IMR-90 (cell line): ENCODE measurements around the gene C19orf85. TPM values are rescaled to one million over a fixed set of nuclear protein-coding genes. Genes with fewer than 3 reads are reported as not detected.

Source experiments
- ATAC-seq: fragments of 200-7000 bp; cut with Tn5 transposase; 2 replicates; pipeline ENCODE4 v1.9.1; 2020; ENCODE audit warnings: low read depth, mild to moderate bottlenecking, moderate library complexity
- BruUV-seq: library from RNA; stranded (reverse); fragments of 400-500 nt; replicated peaks from 2 replicates; lab custom pipeline; 2021; lab: Mats Ljungman, UMichigan
- CTCF ChIA-PET: fragments of 300-600 bp; formaldehyde crosslinking; extraction: SDS; loops from one replicate; lab custom pipeline; 2021; ENCODE audit warnings: antibody characterized with exemption; lab: Yijun Ruan, JAX
- POLR2A ChIA-PET: fragments of 300-600 bp; sonication (Branson Sonifier 250); formaldehyde crosslinking; loops from one replicate; lab custom pipeline; 2022; ENCODE audit warnings: antibody characterized with exemption; ENCODE audit not compliant: unreplicated experiment; lab: Charles Lee
- DNase-seq: peaks from one replicate; pipeline ENCODE4 v3.0.0; 2013
- H2AFZ ChIP-seq: replicated peaks from 2 replicates; pipeline ENCODE3; 2013; ENCODE audit warnings: low read length, mild to moderate bottlenecking; ENCODE audit not compliant: poor library complexity
- H2AK5ac ChIP-seq: 2 replicates; pipeline ENCODE4 v1.6.1; 2013; ENCODE audit warnings: low read depth, low read length, inconsistent platforms
- H2AK9ac ChIP-seq: replicated peaks from 2 replicates; pipeline ENCODE3; 2013; ENCODE audit warnings: mild to moderate bottlenecking, low read depth, low read length, moderate library complexity; ENCODE audit not compliant: poor library complexity
- H2BK120ac ChIP-seq: 2 replicates; pipeline ENCODE4 v1.6.1; 2013; ENCODE audit warnings: low read depth, low read length, inconsistent platforms
- H2BK15ac ChIP-seq: 3 replicates; pipeline ENCODE4 v1.6.1; 2013; ENCODE audit warnings: low read depth, low read length, inconsistent platforms
- H2BK20ac ChIP-seq: 2 replicates; pipeline ENCODE4 v1.6.1; 2013; ENCODE audit warnings: low read depth, mild to moderate bottlenecking, inconsistent platforms, low read length, moderate library complexity
- H2BK5ac ChIP-seq: 2 replicates; pipeline ENCODE4 v1.6.1; 2013; ENCODE audit warnings: mild to moderate bottlenecking, low read depth, low read length, inconsistent platforms; ENCODE audit not compliant: poor library complexity, severe bottlenecking
- H3K14ac ChIP-seq: replicated peaks from 2 replicates; pipeline ENCODE4 v1.6.1; 2013; ENCODE audit warnings: low read depth, low read length, inconsistent platforms
- H3K18ac ChIP-seq: 2 replicates; pipeline ENCODE4 v1.6.1; 2013; ENCODE audit warnings: low read depth, low read length, control low read depth
- H3K23ac ChIP-seq: 2 replicates; pipeline ENCODE4 v1.6.1; 2013; ENCODE audit warnings: low read depth, low read length, inconsistent platforms
- H3K27ac ChIP-seq: 2 replicates; pipeline ENCODE4 v1.5.1; 2013; ENCODE audit warnings: mild to moderate bottlenecking, control low read depth, low read length; ENCODE audit not compliant: insufficient read depth
- H3K27me3 ChIP-seq: 2 replicates; pipeline ENCODE4 v1.6.1; 2013; ENCODE audit warnings: low read length; ENCODE audit not compliant: control insufficient read depth, insufficient read depth
- H3K36me3 ChIP-seq: 2 replicates; pipeline ENCODE4 v1.6.1; 2013; ENCODE audit warnings: low read length, mixed read lengths; ENCODE audit not compliant: control insufficient read depth, insufficient read depth
- H3K4ac ChIP-seq: 2 replicates; pipeline ENCODE4 v1.6.1; 2013; ENCODE audit warnings: low read depth, low read length, inconsistent platforms
- H3K4me1 ChIP-seq: 2 replicates; pipeline ENCODE4 v1.6.1; 2013; ENCODE audit warnings: low read length, mixed read lengths; ENCODE audit not compliant: control insufficient read depth, insufficient read depth
- H3K4me2 ChIP-seq: 2 replicates; pipeline ENCODE4 v1.6.1; 2013; ENCODE audit warnings: low read depth, mild to moderate bottlenecking, control low read depth, low read length, moderate library complexity
- H3K4me3 ChIP-seq: 2 replicates; pipeline ENCODE4 v1.5.1; 2013; ENCODE audit warnings: low read depth, mild to moderate bottlenecking, control low read depth, low read length, moderate library complexity; ENCODE audit not compliant: insufficient read depth
- H3K56ac ChIP-seq: 2 replicates; pipeline ENCODE4 v1.6.1; 2013; ENCODE audit warnings: low read length, inconsistent platforms; ENCODE audit not compliant: insufficient read depth; ENCODE audit errors: extremely low read depth
- H3K79me1 ChIP-seq, 2 experiments: 2 replicates each; pipeline ENCODE4 v1.6.1; 2013; ENCODE audit warnings: low read length in 2 of 2, inconsistent platforms in 1 of 2, low read depth in 1 of 2
- H3K9ac ChIP-seq: 2 replicates; pipeline ENCODE4 v1.6.1; 2013; ENCODE audit warnings: low read depth, low read length, control low read depth
- H3K9me1 ChIP-seq: 2 replicates; pipeline ENCODE4 v1.6.1; 2013; ENCODE audit warnings: low read length, inconsistent platforms; ENCODE audit not compliant: insufficient read depth
- H3K9me3 ChIP-seq: 2 replicates; pipeline ENCODE4 v1.6.1; 2013; ENCODE audit warnings: low read length; ENCODE audit not compliant: control insufficient read depth, insufficient read depth
- H4K20me1 ChIP-seq: 2 replicates; pipeline ENCODE4 v1.6.1; 2013; ENCODE audit warnings: low read length, inconsistent platforms; ENCODE audit not compliant: insufficient read depth
- H4K5ac ChIP-seq: 2 replicates; pipeline ENCODE4 v1.6.1; 2013; ENCODE audit warnings: mild to moderate bottlenecking, low read depth, low read length, control low read depth
- H4K8ac ChIP-seq, 2 experiments: 2 replicates each; pipeline ENCODE4 v1.6.1; 2013; ENCODE audit warnings: low read depth in 2 of 2, low read length in 2 of 2, control low read depth in 1 of 2, inconsistent platforms in 1 of 2
- H4K91ac ChIP-seq: 2 replicates; pipeline ENCODE4 v1.6.1; 2013; ENCODE audit warnings: low read depth, low read length, inconsistent platforms; ENCODE audit not compliant: insufficient read depth
- BHLHE40 ChIP-seq: fragments of 150-350 bp; IDR thresholded peaks from 2 replicates; pipeline ENCODE4 v1.6.1; 2016; ENCODE audit warnings: mild to moderate bottlenecking, low read depth, low read length
- CEBPB ChIP-seq: IDR thresholded peaks from 2 replicates; pipeline ENCODE4 v1.6.1; 2012; ENCODE audit warnings: low read depth, low read length, improper control_type of control experiment
- CHD1 ChIP-seq: IDR thresholded peaks from 2 replicates; pipeline ENCODE4 v1.6.1; 2012; ENCODE audit warnings: low read depth, low read length, improper control_type of control experiment
- CTCF ChIP-seq: conservative IDR thresholded peaks from 2 replicates; pipeline ENCODE4 v1.5.1; 2012; ENCODE audit warnings: mild to moderate bottlenecking, low read depth, low read length, improper control_type of control experiment
- ELK1 ChIP-seq: fragments of 150-350 bp; IDR thresholded peaks from 2 replicates; pipeline ENCODE4 v1.6.1; 2016; ENCODE audit warnings: low read depth, mild to moderate bottlenecking, low read length, moderate library complexity, borderline replicate concordance
- FOS ChIP-seq: fragments of 150-350 bp; IDR thresholded peaks from 2 replicates; pipeline ENCODE4 v1.6.1; 2016; ENCODE audit warnings: low read depth, low read length
- MAFK ChIP-seq: IDR thresholded peaks from 2 replicates; pipeline ENCODE4 v1.6.1; 2012; ENCODE audit warnings: low read depth, low read length, improper control_type of control experiment
- MAZ ChIP-seq: IDR thresholded peaks from 2 replicates; pipeline ENCODE4 v1.6.1; 2012; ENCODE audit warnings: low read depth, mild to moderate bottlenecking, low read length, improper control_type of control experiment, moderate library complexity, borderline replicate concordance
- MXI1 ChIP-seq: IDR thresholded peaks from 2 replicates; pipeline ENCODE4 v1.6.1; 2012; ENCODE audit warnings: low read depth, mild to moderate bottlenecking, low read length, moderate library complexity, borderline replicate concordance
- NFE2L2 ChIP-seq: fragments of 150-350 bp; IDR thresholded peaks from 2 replicates; pipeline ENCODE4 v1.6.1; 2016; ENCODE audit warnings: low read depth, mild to moderate bottlenecking, low read length
- POLR2A ChIP-seq: IDR thresholded peaks from 2 replicates; pipeline ENCODE4 v1.6.1; 2012; ENCODE audit warnings: mild to moderate bottlenecking, low read depth, low read length
- RAD21 ChIP-seq: IDR thresholded peaks from 2 replicates; pipeline ENCODE4 v1.6.1; 2012; ENCODE audit warnings: low read length, improper control_type of control experiment
- RCOR1 ChIP-seq: IDR thresholded peaks from 2 replicates; pipeline ENCODE4 v1.6.1; 2012; ENCODE audit warnings: mild to moderate bottlenecking, low read length, improper control_type of control experiment; ENCODE audit not compliant: insufficient replicate concordance
- RFX5 ChIP-seq: IDR thresholded peaks from 2 replicates; pipeline ENCODE4 v1.8.0; 2012; ENCODE audit warnings: low read depth, mild to moderate bottlenecking, low read length, moderate library complexity
- SMC3 ChIP-seq: fragments of 150-350 bp; IDR thresholded peaks from 2 replicates; pipeline ENCODE4 v1.6.1; 2016; ENCODE audit warnings: low read depth, mild to moderate bottlenecking, antibody characterized with exemption, low read length, moderate library complexity
- USF2 ChIP-seq: fragments of 150-350 bp; IDR thresholded peaks from 2 replicates; pipeline ENCODE4 v1.6.1; 2017; ENCODE audit warnings: mild to moderate bottlenecking, antibody characterized with exemption, low read length, low read depth
- WGBS, 2 experiments: methylation state at CpG; one replicate each; pipeline versions ENCODE4 v1.1.5 to v1.1.7; 2013; ENCODE audit warnings: missing lambda C conversion rate in 2 of 2; ENCODE audit not compliant: insufficient read length in 1 of 2; ENCODE audit errors: extremely low coverage in 2 of 2; 5-methylcytosine and 5-hydroxymethylcytosine counted together
- dilution Hi-C: fragments of 300-500 bp; cut with HindIII; formaldehyde crosslinking; loops from one replicate; pipeline ENCODE4 v1.14.3; 2018; ENCODE audit warnings: low sequenced_read_pairs; ENCODE audit not compliant: unreplicated experiment
- in situ Hi-C: fragments of 300-500 bp; cut with MboI; formaldehyde crosslinking; loops from 3 replicates; pipeline ENCODE4 v1.14.3; 2019; ENCODE audit warnings: low sequenced_read_pairs, inconsistent platforms, mixed read lengths
- intact Hi-C: fragments of 100-400 bp; cut with micrococcal nuclease; formaldehyde crosslinking; loops from 2 replicates; pipeline ENCODE4 v1.10.0; 2022
- polyA plus RNA-seq, 3 experiments: library from polyadenylated mRNA; depleted of rRNA; stranded (reverse); fragments of >200 nt; gene quantifications; 2 replicates each; pipeline ENCODE4 v1.2.3, GENCODE V29; 2012; ENCODE audit warnings: low replicate concordance in 1 of 3
- total RNA-seq: library from RNA; depleted of rRNA; stranded (reverse); fragments of >200 nt; gene quantifications from 2 replicates; pipeline ENCODE4 v1.2.3, GENCODE V29; 2012

The C19orf85 gene
- total and polyA plus RNA-seq, 2 of the 4 experiments (the other 2 are of a cell fraction): not detected

- Histone ChIP-seq H3K79me1 (no peaks in the 10 kb centered on the region), H2AK5ac (no peak overlapping the region), H3K36me3 (no peaks in the 10 kb centered on the region), H3K23ac (no peak overlapping the region), H3K14ac (no peak overlapping the region), H3K4me3 (no peak overlapping the region), H3K9ac (no peak overlapping the region), H3K27me3 (peaks cover 18% of the 10 kb centered on the region), H4K20me1 (no peaks in the 10 kb centered on the region; the same call in 1 of the 2 replicates), H4K8ac (no peak overlapping the region), H4K91ac (no peak overlapping the region), H3K4ac (no peak overlapping the region), H4K5ac (no peak overlapping the region), H3K9me1 (peaks cover 11% of the 10 kb centered on the region; the same call in 1 of the 2 replicates), H3K27ac (no peak overlapping the region), H2BK5ac (no peak overlapping the region), H2AK9ac (no peak overlapping the region), H2AFZ (peak overlapping the region; percentile 15), H2BK15ac (no peak overlapping the region), H3K4me1 (no peaks in the 10 kb centered on the region), H2BK20ac (no peak overlapping the region), H3K56ac (no peak overlapping the region), H3K18ac (no peak overlapping the region), H3K4me2 (no peak overlapping the region), H2BK120ac (no peak overlapping the region), H3K9me3 (peaks cover 3% of the 10 kb centered on the region)
- intact Hi-C loops (no loop called here), in situ Hi-C loops (no loop called here), dilution Hi-C loops (no loop called here)
- ChIA-PET POLR2A (no interaction called here), CTCF (no interaction called here)
- no peak for DNase-seq
- TF ChIP-seq CEBPB (no peak), MAZ (no peak), RAD21 (no peak), CHD1 (no peak), CTCF (no peak), FOS (no peak), BHLHE40 (no peak), ELK1 (no peak), MAFK (no peak), POLR2A (no peak), NFE2L2 (no peak), USF2 (no peak), SMC3 (no peak), RCOR1 (no peak), RFX5 (no peak), MXI1 (no peak)
- no TSS peak for BruUV-seq
- 87% methylated on average over 5 of the region's 14 CpGs; no CpG with 5 or more reads in 1 of the 2 experiments for WGBS, 2 experiments
- ATAC-seq: no peak
Measured at GRCh38 chr19:55432241-55432959, 32.2 kb downstream of the C19orf85 start.
